ENCODE results near the gene COA1. TPM values are rescaled to one million over a fixed set of nuclear protein-coding genes. Genes with fewer than 3 reads are reported as not detected.
"Not testable (repeated sequence)": the region's sequence is repeated elsewhere in the genome, so short reads cannot be mapped to it uniquely, and the experiment has no call there.

The COA1 gene
- polyA plus RNA-seq, 1 donor (not counting 4 experiments of a cell fraction or from before 2014, with no cell fraction given) = 32.2 TPM

DNA sequence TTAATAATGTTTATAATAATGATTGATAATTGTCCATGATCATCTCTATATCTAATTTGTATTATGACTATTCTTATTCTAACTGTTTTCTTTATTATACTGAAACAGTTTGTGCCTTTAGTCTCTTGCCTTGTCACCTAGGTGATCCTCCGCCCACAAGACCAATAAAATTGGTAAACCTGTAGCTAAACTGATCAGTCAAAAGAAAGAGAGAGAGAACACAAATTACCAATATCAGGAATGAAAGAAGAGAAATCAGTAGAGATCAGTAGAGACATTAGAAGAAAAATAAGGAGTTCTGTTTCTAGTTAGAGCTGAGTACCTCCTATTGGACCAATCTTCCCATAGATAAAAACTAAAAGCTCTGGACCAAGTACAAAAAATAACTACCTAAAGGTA lies 6.1 kb upstream of the COA1 start:
- Histone ChIP-seq H3K9ac (ENCODE audit: control insufficient read depth, extremely low read depth, insufficient read depth, low read length) (no peak overlapping the region), H4K20me1 (ENCODE audit: control insufficient read depth, extremely low read depth, insufficient read depth, low read length) (no peaks in the 10 kb centered on the region), H3K9me1 (ENCODE audit: control insufficient read depth, extremely low read depth, insufficient read depth, low read length) (no peaks in the 10 kb centered on the region), H3K4me2 (ENCODE audit: control insufficient read depth, extremely low read depth, insufficient read depth, low read depth, low read length) (no peak overlapping the region), H3K36me3 (ENCODE audit: control insufficient read depth in 2 of 2, extremely low read depth in 1 of 2, insufficient read depth in 2 of 2, low read length in 2 of 2) (no peaks in the 10 kb centered on the region), H3K27ac (ENCODE audit: control insufficient read depth, insufficient read depth, low read length) (no peak overlapping the region), H3K4me1 (ENCODE audit: control insufficient read depth, extremely low read depth, insufficient read depth, low read length) (no peaks in the 10 kb centered on the region), H3K79me2 (ENCODE audit: control insufficient read depth, insufficient read depth, low read length) (no peaks in the 10 kb centered on the region), H3K9me3 (ENCODE audit: control insufficient read depth, low read depth, low read length) (no peaks in the 10 kb centered on the region), H3K4me3 (ENCODE audit: control insufficient read depth in 2 of 3, extremely low read depth in 1 of 3, insufficient read depth in 2 of 3, low read depth in 1 of 3, low read length in 3 of 3) (no peak overlapping the region), H2AFZ (ENCODE audit: control insufficient read depth, low read length) (no peak overlapping the region), H3K27me3 (ENCODE audit: control insufficient read depth, extremely low read depth, insufficient read depth, low read length) (no peaks in the 10 kb centered on the region)
- dilution Hi-C loops (cut with MboI; ENCODE audit: extremely low pct_ligation_motif_present, low sequenced_read_pairs) = no loop called here
- FAIRE-seq (no peak), DNase-seq (ENCODE audit: low read depth, low spot score) (no peak)
- no peak for TF ChIP-seq EZH2 (IDR thresholded peaks at IDR 0.05; ENCODE audit: low read length)

DNA sequence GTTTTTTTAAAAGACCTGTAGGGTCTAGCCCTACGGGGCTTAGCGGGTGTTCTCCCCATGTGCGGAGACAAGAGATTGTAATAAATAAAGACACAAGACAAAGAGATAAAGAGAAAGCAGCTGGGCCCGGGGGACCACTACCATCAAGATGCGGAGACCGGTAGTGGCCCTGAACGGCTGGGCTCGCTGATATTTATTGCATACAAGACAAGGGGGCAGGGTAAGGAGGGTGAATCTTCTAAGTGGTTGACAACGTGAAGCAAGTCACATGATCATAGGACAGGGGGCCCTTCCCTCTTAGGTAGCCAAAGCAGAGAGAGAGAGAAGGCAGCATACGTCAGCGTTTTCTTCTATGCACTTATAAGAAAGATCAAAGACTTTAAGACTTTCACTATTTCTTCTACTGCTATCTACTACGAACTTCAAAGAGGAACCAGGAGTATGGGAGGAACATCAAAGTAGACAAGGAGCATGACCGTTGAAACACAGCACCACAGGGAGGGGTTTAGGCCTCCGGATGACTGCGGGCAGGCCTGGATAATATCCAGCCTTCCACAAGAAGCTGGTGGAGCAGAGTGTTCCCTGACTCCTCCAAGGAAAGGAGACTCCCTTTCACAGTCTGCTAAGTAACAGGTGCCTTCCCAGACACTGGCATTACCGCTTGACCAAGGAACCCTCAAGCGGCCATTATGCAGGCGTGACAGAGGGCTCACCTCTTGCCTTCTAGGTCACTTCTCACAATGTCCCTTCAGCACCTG lies 5.4 kb upstream of the COA1 start:
- FAIRE-seq = not testable (repeated sequence)

DNA sequence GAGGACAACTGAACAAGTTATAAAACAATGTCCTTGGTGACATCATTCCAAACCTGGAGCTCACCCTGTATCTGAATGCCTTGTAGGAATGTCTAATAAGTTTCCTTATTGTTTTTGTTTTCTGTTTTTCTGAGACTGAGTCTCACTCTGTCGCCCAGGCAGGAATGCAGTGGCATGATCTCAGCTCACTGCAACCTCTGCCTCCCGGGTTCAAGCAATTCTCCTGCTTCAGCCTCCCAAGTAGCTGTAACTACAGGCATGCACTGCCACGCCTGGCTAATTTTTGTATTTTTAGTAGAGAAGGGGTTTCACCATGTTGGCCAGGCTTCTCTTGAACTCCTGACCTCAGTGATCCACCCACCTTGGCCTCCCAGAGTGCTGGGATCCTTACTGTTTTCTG lies 2.2 kb upstream of the COA1 start:
- H3K9me3 ChIP-seq (ENCODE audit: control insufficient read depth, low read depth, low read length); H3K4me3 ChIP-seq (ENCODE audit: control insufficient read depth in 2 of 3, extremely low read depth in 1 of 3, insufficient read depth in 2 of 3, low read depth in 1 of 3, low read length in 3 of 3); H2AFZ ChIP-seq (ENCODE audit: control insufficient read depth, low read length); H4K20me1 ChIP-seq (ENCODE audit: control insufficient read depth, extremely low read depth, insufficient read depth, low read length); H3K9me1 ChIP-seq (ENCODE audit: control insufficient read depth, extremely low read depth, insufficient read depth, low read length); dilution Hi-C loops (cut with MboI; ENCODE audit: extremely low pct_ligation_motif_present, low sequenced_read_pairs); FAIRE-seq; H3K4me1 ChIP-seq (ENCODE audit: control insufficient read depth, extremely low read depth, insufficient read depth, low read length); H3K4me2 ChIP-seq (ENCODE audit: control insufficient read depth, extremely low read depth, insufficient read depth, low read depth, low read length); H3K9ac ChIP-seq (ENCODE audit: control insufficient read depth, extremely low read depth, insufficient read depth, low read length); DNase-seq (ENCODE audit: low read depth, low spot score); H3K36me3 ChIP-seq (ENCODE audit: control insufficient read depth in 2 of 2, extremely low read depth in 1 of 2, insufficient read depth in 2 of 2, low read length in 2 of 2); H3K27ac ChIP-seq (ENCODE audit: control insufficient read depth, insufficient read depth, low read length); H3K27me3 ChIP-seq (ENCODE audit: control insufficient read depth, extremely low read depth, insufficient read depth, low read length): not testable (repeated sequence)
- peaks cover 26% of the 10 kb centered on the region for H3K79me2 ChIP-seq (ENCODE audit: control insufficient read depth, insufficient read depth, low read length)

More for the DNA sequence above, 5.4 kb upstream of the COA1 start:
- H3K4me1 ChIP-seq (ENCODE audit: control insufficient read depth, extremely low read depth, insufficient read depth, low read length); H2AFZ ChIP-seq (ENCODE audit: control insufficient read depth, low read length); H3K9ac ChIP-seq (ENCODE audit: control insufficient read depth, extremely low read depth, insufficient read depth, low read length); H3K4me3 ChIP-seq (ENCODE audit: control insufficient read depth in 2 of 3, extremely low read depth in 1 of 3, insufficient read depth in 2 of 3, low read depth in 1 of 3, low read length in 3 of 3); dilution Hi-C loops (cut with MboI; ENCODE audit: extremely low pct_ligation_motif_present, low sequenced_read_pairs); DNase-seq (ENCODE audit: low read depth, low spot score); H4K20me1 ChIP-seq (ENCODE audit: control insufficient read depth, extremely low read depth, insufficient read depth, low read length); H3K9me3 ChIP-seq (ENCODE audit: control insufficient read depth, low read depth, low read length); H3K27ac ChIP-seq (ENCODE audit: control insufficient read depth, insufficient read depth, low read length); H3K79me2 ChIP-seq (ENCODE audit: control insufficient read depth, insufficient read depth, low read length); H3K36me3 ChIP-seq (ENCODE audit: control insufficient read depth in 2 of 2, extremely low read depth in 1 of 2, insufficient read depth in 2 of 2, low read length in 2 of 2); H3K4me2 ChIP-seq (ENCODE audit: control insufficient read depth, extremely low read depth, insufficient read depth, low read depth, low read length); H3K27me3 ChIP-seq (ENCODE audit: control insufficient read depth, extremely low read depth, insufficient read depth, low read length); H3K9me1 ChIP-seq (ENCODE audit: control insufficient read depth, extremely low read depth, insufficient read depth, low read length): not testable (repeated sequence)
